Fibroblast of skin of left quadriceps (primary cell): ENCODE results near the gene APLP1.
"Not testable (repeated sequence)": the region's sequence is repeated elsewhere in the genome, so short reads cannot be mapped to it uniquely, and the experiment has no call there.

ENCODE experiments used
- DNase-seq, 2 experiments: peaks; one replicate each; pipeline ENCODE4 v3.0.0-alpha.2; 2013; ENCODE audit warnings: low read depth in 2 of 2

The APLP1 gene

GRCh38 chr19:35904311-35905068 is 36.1 kb downstream of the APLP1 start:
- DNase-seq: no peak

- no peak for DNase-seq
These were observed 36.9 kb downstream of the APLP1 start for GRCh38 chr19:35905178-35905727.

- no peak for DNase-seq
These were observed 39.0 kb downstream of the APLP1 start for GRCh38 chr19:35907377-35907745.

- DNase-seq: no peak
These were observed 39.7 kb downstream of the APLP1 start, which contains the start of gene TYROBP for GRCh38 chr19:35908010-35908441. Gene TYROBP, minus strand, starts transcription at chr19:35908295. Its CDS starts 67 bp downstream, at chr19:35908228.

- no peak for DNase-seq
These were observed 40.8 kb downstream of the APLP1 start for GRCh38 chr19:35908973-35909683.

GRCh38 chr19:35909684-35910035 is 41.3 kb downstream of the APLP1 start:
- DNase-seq: no peak

GRCh38 chr19:35910355-35910754 is 42.0 kb downstream of the APLP1 start:
- DNase-seq: not testable (repeated sequence)

GRCh38 chr19:35911173-35911572 is 42.8 kb downstream of the APLP1 start:
- no peak for DNase-seq

- no peak for DNase-seq
These were observed 43.4 kb downstream of the APLP1 start for GRCh38 chr19:35911790-35912189.

- no peak for DNase-seq
These were observed 45.2 kb downstream of the APLP1 start for GRCh38 chr19:35913589-35913988.

GRCh38 chr19:35915443-35915842 is 47.1 kb downstream of the APLP1 start:
- no peak for DNase-seq

GRCh38 chr19:35919306-35919705 is 50.9 kb downstream of the APLP1 start:
- no peak for DNase-seq

GRCh38 chr19:35921012-35921411 is 52.6 kb downstream of the APLP1 start:
- no peak for DNase-seq

GRCh38 chr19:35925501-35925900 is 57.1 kb downstream of the APLP1 start:
- DNase-seq: no peak

- no peak for DNase-seq
These were observed 60.1 kb downstream of the APLP1 start for GRCh38 chr19:35928507-35928906.
